LNCaP clone FGC (cell line): ENCODE data around the gene COMP.

ENCODE experiments used
- DNase-seq: peaks from one replicate; pipeline ENCODE4 v3.0.0-alpha.2; 2011; ENCODE audit warnings: low read depth
- H3K4me3 ChIP-seq: 2 replicates; pipeline ENCODE4 v1.5.1; 2011; ENCODE audit warnings: mild to moderate bottlenecking, low read depth, low read length, control low read depth
- TF ChIP-seq, protein P1 (sequence below): IDR thresholded peaks from 2 replicates; pipeline ENCODE4 v1.5.1; 2012; ENCODE audit warnings: mild to moderate bottlenecking; ENCODE audit not compliant: control insufficient read depth, insufficient read depth; ENCODE audit errors: extremely low read depth

Gene COMP

GRCh38 chr19:18746401-18747325 lies 44.4 kb downstream of the COMP start:
- H3K4me3 ChIP-seq, result no peak overlapping the region
- TF ChIP-seq, protein P1, sequence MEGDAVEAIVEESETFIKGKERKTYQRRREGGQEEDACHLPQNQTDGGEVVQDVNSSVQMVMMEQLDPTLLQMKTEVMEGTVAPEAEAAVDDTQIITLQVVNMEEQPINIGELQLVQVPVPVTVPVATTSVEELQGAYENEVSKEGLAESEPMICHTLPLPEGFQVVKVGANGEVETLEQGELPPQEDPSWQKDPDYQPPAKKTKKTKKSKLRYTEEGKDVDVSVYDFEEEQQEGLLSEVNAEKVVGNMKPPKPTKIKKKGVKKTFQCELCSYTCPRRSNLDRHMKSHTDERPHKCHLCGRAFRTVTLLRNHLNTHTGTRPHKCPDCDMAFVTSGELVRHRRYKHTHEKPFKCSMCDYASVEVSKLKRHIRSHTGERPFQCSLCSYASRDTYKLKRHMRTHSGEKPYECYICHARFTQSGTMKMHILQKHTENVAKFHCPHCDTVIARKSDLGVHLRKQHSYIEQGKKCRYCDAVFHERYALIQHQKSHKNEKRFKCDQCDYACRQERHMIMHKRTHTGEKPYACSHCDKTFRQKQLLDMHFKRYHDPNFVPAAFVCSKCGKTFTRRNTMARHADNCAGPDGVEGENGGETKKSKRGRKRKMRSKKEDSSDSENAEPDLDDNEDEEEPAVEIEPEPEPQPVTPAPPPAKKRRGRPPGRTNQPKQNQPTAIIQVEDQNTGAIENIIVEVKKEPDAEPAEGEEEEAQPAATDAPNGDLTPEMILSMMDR, result no peak
- no peak for DNase-seq

DNA sequence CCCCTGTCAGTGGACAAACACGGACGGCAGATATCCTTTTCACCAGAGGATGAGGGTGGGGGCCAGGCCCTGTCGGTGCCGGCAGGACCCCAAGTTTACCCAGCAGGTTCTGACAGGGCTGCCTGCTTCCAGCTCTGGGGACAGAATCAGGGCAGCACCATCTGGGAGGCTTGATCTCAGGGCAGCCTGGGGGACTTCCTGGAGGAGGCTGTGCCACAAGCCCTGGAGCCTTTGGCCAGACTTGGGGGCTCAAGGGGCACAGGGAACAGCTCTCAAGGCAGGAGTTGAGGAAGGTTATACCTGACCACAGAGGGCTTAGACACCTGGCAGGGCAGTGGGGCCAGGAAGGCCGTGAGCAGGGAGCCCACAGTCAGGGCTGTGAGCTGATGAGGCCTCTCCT lies 45.2 kb downstream of the COMP start:
- no peak overlapping the region for H3K4me3 ChIP-seq
- no peak for DNase-seq
- TF ChIP-seq, protein P1, result no peak

DNA sequence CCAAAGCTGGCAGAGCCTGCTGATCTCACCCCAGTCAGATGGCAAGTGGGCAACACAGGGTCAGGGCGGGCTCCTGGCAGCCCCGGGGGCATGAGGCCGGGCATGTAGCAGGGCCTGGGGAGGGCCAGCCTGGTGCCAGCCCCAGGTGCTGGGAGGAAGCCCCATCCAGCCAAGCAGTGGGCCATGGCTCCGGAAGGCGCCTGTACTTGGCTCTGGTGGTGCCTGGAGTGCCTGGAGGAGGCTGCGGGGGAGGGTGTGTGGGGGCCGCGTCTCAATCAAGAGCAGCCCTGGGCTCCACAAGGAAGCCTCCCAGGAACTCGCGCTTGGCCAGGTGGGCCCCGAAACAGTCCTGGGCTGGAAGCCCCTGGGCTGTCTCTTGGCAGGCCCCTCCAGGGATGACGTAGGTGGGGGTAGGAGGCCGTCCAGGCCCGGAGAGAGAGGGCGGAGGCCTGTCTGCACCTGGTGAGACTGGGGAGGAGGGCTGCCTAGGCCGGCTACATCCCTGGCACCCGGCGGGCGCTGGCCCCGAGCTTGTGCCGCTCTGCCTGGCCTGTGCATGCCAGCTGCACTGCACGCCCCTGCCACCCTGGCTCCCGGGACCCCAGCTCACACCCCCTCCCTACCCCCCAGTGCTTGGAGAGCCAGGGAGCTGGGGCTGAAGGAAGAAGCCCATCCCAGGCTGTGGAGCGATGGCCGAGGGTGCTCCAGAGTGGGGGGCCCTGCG lies 45.9 kb downstream of the COMP start:
- no peak for DNase-seq
- no peak overlapping the region for H3K4me3 ChIP-seq
- TF ChIP-seq, protein P1, result no peak

DNA sequence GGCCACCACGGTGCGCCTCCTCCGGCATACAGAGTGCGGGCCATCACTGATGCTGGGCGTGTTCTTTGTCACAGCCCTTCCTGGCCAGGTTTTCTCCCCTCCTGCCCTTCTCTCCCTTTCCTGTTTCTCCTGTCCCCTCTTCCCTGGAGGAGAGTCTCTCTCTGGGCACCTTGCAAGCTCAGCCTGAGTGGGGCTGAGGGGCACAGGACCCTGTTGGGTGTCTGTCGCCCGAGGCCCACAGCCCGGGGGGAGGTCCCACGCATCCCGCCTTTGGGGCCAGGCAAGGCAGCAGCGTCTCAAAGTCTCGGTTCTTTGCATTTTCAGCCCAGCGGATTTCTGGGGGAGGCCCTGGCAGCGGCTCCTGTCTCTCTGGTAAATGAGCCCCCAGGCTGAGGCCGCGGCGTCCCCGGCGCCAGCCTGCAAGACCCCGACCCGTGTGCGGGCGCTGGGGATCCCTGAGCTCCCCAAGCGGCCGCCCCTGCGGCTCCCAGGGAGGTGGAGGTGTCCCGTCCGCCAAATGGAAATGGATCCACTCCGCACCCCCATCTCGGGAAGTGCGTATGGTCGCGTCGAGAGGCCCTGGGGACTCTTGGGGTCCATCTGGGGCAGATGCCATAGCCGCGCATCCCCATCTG lies 47.2 kb downstream of the COMP start:
- no peak for DNase-seq
- H3K4me3 ChIP-seq, result no peak overlapping the region
- TF ChIP-seq, protein P1, result no peak

DNA sequence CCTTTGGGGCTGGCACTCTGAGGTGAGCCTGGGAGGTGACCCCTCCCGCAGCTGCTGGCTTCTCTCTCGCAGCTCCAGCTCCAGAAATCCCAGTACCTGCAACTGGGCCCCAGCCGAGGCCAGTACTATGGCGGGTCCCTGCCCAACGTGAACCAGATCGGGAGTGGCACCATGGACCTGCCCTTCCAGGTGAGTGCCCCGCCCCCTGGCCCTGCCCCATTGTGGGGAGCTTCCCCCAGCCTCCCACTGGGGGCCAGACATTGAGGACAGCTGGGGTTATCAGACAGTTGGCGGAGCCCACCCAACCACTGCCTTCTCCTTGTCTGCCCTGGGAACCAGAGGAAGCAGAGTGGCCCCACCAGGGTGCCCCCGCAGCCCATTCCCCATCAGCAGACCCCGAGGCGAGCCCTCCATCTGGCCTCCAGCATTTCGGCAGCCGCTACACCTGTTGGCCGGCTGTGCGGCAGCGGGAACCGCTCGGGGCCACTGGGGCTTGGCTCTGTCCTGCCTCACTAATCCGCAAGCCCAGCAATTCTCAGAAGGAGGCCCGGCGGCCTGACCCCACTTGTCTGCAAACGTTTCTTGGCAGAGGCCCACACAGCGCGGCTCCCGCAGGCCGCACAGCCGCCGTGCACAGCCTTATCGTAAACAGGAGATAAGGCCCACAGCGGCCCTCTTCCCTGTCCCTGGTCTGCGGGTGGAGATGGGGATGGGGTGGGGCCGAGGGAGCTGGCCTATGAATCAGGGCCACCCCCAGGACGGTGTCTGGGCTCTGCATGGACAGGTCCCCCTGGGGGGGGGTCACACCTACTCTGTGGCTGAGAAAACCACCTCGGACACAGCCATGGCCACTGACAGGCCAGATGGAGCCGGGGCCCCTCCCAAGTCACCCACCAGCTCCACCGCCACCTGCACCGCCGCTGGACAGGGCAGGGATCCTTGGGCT lies 48.0 kb downstream of the COMP start:
- TF ChIP-seq, protein P1, result no peak
- no peak overlapping the region for H3K4me3 ChIP-seq
- no peak for DNase-seq

GRCh38 chr19:18742324-18742723 lies 48.8 kb downstream of the COMP start:
- H3K4me3 ChIP-seq, result no peak overlapping the region
- TF ChIP-seq, protein P1, result no peak
- DNase-seq, result no peak
